ENCODE data around the gene MEF2D. TPM values are rescaled to one million over a fixed set of nuclear protein-coding genes. Genes with fewer than 3 reads are reported as not detected.

MEF2D gene
- total RNA-seq, 2 experiments from 2014 or later = 49.5 to 52.1 TPM

DNA sequence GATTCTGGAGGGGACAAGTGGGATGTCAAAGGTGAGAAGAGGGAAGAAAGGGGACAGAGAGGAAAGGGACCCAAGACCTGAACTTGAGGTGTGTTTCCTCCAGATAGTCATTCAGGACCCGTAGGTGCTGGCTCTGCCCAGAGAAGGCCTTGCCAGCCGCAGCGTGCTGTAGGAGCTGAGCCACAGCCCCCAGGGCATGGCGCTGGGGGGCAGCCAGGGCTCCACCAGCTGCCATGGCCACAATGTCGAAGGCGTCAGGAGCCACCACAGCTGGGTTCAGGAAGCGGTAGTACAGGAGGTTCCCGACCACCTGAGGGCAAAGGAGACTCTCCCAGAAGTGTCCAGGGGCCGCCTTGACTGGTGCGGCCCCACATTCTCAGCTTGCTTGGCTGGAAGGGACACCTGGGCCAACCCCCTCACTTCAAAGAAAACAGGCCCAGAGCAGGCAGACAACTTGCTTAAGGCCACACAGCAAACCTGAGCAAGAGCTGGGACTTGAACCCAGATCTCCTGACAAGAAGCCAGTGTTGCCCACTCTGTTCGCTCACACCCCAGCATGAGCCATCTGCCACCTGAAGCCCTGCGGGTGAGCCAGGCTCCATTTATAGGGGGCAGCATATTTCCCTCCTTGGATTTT lies 34.0 kb upstream of the MEF2D start:
- ChIA-PET POLR2A (no interaction called here), CTCF (no interaction called here)
- Mint-ChIP-seq H3K4me3 (no peak overlapping the region), H3K9me3 (no peaks in the 10 kb centered on the region), H3K36me3 (ENCODE audit: low read depth) (peaks cover 34% of the 10 kb centered on the region), H3K27ac (no peak overlapping the region), H3K27me3 (no peaks in the 10 kb centered on the region), H3K4me1 (peaks cover 6% of the 10 kb centered on the region)
- DNase-seq = no peak

DNA sequence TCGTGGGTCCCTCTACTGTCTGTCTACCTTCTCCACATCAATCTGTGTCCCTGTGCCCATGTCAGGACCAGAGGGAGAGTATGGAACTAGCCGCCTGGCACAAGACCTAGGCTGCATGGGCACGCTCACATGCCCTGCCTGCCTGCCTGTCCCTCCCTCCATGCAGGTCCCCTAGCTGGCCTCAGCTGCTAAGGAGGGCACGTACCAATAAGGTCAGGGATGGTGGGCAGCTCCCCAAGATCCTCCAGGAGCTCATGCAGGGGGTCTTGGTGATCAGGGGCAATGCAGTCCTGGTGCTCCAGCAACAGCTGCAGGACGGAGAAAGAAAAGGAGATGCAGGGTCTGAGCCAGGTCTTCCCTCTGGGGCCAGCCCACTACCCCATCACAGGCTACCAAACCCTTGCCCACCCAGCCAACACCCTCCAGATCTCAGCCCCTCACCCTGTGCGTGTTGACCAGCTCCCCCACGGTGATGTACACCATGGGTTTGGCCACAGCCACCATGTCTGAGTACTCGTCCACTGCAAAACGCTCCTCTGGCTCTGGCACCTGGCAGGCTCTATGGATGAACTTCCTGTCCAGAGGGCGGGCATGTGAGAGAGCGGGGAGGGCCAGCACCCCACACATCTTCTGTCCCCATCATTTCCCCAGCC lies 33.1 kb upstream of the MEF2D start:
- POLR2A ChIA-PET = no interaction called here

DNA sequence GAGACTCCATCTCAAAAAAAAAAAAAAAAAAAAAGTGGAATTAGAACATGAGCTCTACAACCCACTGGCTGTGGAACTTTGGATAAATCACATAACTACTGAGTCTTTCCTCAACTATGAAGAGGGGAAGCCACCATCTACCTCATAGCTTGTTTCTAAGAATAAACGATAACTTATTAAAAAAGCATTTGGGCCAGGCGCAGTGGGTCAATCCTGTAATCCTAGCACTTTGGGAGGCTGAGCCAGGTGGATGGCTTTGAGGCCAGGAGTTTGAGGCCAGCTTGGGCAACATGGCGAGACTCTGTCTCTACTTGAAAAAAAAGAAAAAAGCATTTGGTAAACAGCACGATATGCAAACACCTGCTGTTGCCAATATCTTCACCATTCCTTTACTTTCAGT lies 31.8 kb upstream of the MEF2D start:
- Mint-ChIP-seq H3K27ac (no peak overlapping the region), H3K4me1 (peaks cover 11% of the 10 kb centered on the region), H3K36me3 (ENCODE audit: low read depth) (peaks cover 30% of the 10 kb centered on the region), H3K27me3 (no peaks in the 10 kb centered on the region), H3K4me3 (no peak overlapping the region), H3K9me3 (no peaks in the 10 kb centered on the region)
- CTCF ChIA-PET = interaction anchor here (0.6 to 0.9 kb wide), 6 partner anchors 73 to 147 kb away, joined by 3 to 4 read pairs (median 3); no protein-coding TSS in a partner anchor
- DNase-seq = no peak
- POLR2A ChIA-PET = interaction anchor here (1.6 kb wide), 1 partner anchor 31 kb away, joined by 5 read pairs; the partner anchor contains the start of gene MEF2D

More for the DNA sequence above, 33.1 kb upstream of the MEF2D start:
- Mint-ChIP-seq H3K27ac (no peak overlapping the region), H3K27me3 (no peaks in the 10 kb centered on the region), H3K4me1 (peaks cover 4% of the 10 kb centered on the region), H3K9me3 (no peaks in the 10 kb centered on the region), H3K4me3 (no peak overlapping the region), H3K36me3 (ENCODE audit: low read depth) (peaks cover 27% of the 10 kb centered on the region)
- CTCF ChIA-PET = interaction anchor here (1.2 kb wide), 1 partner anchor 53 kb away, joined by 4 read pairs; no protein-coding TSS in a partner anchor
- DNase-seq = no peak

DNA sequence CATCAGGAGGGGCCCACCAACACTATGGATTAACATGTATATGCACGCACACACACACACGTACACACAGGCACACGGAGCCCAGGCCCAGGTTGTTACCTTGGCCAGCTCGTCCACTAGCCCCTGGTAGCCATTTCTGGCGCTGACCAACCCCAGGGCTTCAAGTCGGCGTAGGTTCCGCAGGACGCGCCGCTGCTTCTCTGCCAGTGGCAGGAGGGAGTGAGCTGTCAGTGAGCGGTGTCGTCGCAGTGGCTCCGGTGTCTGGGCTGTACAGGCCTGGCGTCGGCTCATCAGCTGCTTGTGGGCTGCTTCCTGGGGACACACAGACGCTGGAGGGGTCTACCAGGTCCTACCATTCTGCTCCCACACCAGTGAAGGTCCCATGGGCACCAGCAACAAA lies 29.4 kb upstream of the MEF2D start:
- POLR2A ChIA-PET = no interaction called here

DNA sequence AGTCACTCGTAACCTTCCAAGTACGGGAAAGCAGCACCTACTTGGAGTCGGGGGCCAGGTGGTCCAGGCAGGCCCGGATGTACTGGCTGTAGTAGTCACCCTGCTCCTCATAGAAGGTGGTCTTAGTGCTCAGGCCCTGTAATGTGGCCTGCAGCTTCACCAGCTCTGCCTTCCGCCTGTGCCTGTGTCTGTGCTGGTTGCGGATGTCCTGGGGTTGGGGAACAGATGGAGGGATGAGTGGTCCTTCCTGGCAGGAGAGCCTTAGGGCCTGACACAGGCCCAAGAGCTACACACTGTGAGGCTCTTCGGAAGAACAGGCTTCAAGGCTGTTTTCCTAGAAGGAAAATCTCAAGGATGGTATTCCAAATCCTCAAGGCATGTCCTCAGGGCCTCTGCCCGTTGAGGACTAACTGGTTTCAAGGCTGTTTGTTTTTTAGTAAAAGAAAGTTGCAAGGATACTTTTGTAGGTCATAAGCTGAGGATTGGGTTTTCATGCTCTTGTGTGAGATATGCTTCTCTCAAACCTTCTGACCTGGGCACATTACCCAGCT lies 28.4 kb upstream of the MEF2D start:
- ChIA-PET CTCF (interaction anchor here (1.1 to 3.4 kb wide), 4 partner anchors 28 to 143 kb away, joined by 3 to 14 read pairs (median 5); no protein-coding TSS in a partner anchor), POLR2A (interaction anchor here (0.7 to 1.8 kb wide), 5 partner anchors 8 to 48 kb away, joined by 3 to 10 read pairs (median 3); partner anchors contain the start of gene MEF2D)
- Mint-ChIP-seq H3K27me3 (no peaks in the 10 kb centered on the region), H3K36me3 (ENCODE audit: low read depth) (peaks cover 34% of the 10 kb centered on the region), H3K4me1 (peaks cover 34% of the 10 kb centered on the region), H3K27ac (no peak overlapping the region), H3K4me3 (no peak overlapping the region), H3K9me3 (no peaks in the 10 kb centered on the region)
- DNase-seq = no peak

More for the DNA sequence above, 29.4 kb upstream of the MEF2D start:
- Mint-ChIP-seq H3K27ac (no peak overlapping the region), H3K27me3 (no peaks in the 10 kb centered on the region), H3K4me1 (peaks cover 23% of the 10 kb centered on the region), H3K9me3 (no peaks in the 10 kb centered on the region), H3K4me3 (no peak overlapping the region), H3K36me3 (ENCODE audit: low read depth) (peaks cover 32% of the 10 kb centered on the region)
- CTCF ChIA-PET = no interaction called here
- no peak for DNase-seq

- ChIA-PET CTCF (interaction anchor here (0.8 to 3.4 kb wide), 5 partner anchors 15 to 143 kb away, joined by 3 to 14 read pairs (median 3); no protein-coding TSS in a partner anchor), POLR2A (interaction anchor here (0.7 to 1.8 kb wide), 6 partner anchors 9 to 63 kb away, joined by 3 to 10 read pairs (median 3); partner anchors contain the start of gene MEF2D)
- Mint-ChIP-seq H3K4me1 (peaks cover 35% of the 10 kb centered on the region), H3K9me3 (no peaks in the 10 kb centered on the region), H3K36me3 (ENCODE audit: low read depth) (peaks cover 28% of the 10 kb centered on the region), H3K27ac (no peak overlapping the region), H3K4me3 (no peak overlapping the region), H3K27me3 (no peaks in the 10 kb centered on the region)
- no peak for DNase-seq
Observed at GRCh38 chr1:156528231-156528630, 27.7 kb upstream of the MEF2D start.

DNA sequence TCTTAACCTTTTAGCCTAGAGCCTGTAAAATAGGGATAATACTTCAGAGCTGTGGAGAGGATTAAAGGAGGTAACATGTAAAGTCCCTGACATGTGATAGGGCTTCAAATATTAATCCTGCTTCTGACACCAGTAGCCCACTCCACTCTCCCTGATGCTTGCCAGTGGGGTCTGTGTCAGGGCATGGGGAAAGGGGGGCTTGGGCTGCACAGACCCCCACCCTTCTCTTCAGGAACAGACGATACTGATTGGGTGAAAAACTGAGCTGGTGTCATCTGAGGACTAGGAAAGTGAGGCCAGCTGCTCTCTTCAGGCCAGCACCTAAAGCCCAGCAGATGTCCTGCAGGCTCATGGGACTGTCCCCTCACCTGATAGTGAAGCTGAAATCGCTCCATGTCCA lies 27.0 kb upstream of the MEF2D start:
- CTCF ChIA-PET = interaction anchor here (0.8 to 3.4 kb wide), 4 partner anchors 15 to 142 kb away, joined by 3 to 14 read pairs (median 5); no protein-coding TSS in a partner anchor
- POLR2A ChIA-PET = interaction anchor here (0.7 to 1.8 kb wide), 4 partner anchors 10 to 63 kb away, joined by 3 to 10 read pairs (median 4); partner anchors contain the start of gene MEF2D
- no peak overlapping the region for H3K4me3 Mint-ChIP-seq
- no peaks in the 10 kb centered on the region for H3K9me3 Mint-ChIP-seq
- peaks cover 27% of the 10 kb centered on the region for H3K36me3 Mint-ChIP-seq (ENCODE audit: low read depth)
- no peaks in the 10 kb centered on the region for H3K27me3 Mint-ChIP-seq
- no peak overlapping the region for H3K27ac Mint-ChIP-seq
- no peak for DNase-seq
- peaks cover 35% of the 10 kb centered on the region for H3K4me1 Mint-ChIP-seq

DNA sequence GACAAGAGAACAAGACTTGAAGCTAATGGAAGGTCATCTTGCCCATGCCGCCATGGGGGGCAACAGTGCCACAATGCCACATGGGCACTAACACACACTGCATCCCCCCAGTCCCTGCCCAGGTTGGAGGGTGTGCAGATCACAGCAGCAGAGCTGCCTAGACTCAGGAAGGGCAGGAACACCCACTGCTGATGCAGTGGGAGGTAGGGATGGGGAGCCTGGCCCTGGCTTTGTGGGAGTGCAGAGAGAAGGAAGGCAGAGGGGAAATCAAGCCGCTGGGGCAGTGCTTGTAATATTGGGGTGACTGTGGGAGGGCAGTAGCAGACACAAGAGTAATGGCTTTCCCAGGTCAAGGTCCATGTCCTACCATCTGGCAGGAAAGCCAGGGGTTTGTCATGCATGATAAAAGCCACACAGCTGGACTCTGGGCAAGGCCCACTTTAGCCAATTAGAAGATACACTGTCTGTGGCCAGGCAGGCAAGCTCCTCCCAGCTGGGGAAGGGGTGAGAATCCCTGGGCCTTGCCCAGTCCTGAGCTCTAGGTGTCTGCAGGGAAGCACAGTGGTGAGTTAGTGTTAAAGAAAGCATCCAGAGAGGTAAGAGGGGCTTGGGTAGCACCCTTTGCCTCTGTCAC lies 25.4 kb upstream of the MEF2D start:
- POLR2A ChIA-PET = interaction anchor here (1.3 to 3.4 kb wide), 6 partner anchors 9 to 69 kb away, joined by 4 to 22 read pairs (median 6); partner anchors contain the start of genes MEF2D and NAXE

DNA sequence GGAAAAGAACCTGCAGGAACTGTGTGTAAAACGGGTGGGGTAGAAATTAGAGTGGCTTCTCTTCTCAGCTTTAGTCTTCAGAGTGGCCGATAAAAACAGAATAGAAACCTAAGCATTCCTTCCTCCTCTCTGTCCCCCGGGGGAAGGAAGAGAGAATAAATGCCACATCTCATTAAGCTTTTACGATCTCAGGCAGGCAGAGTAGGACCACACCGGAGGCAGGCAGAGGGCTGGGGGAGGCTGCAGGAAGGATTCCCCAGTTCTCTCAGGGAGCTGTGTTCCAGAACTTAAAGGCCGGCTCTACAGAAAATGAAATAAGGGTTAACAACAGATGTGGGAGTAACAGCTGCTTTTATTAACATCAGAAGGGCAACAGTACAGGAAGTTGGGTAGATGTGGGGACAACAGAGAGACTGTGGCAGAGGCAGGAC lies 24.5 kb upstream of the MEF2D start:
- CTCF ChIA-PET = interaction anchor here (0.7 to 3.1 kb wide), 10 partner anchors 8 to 164 kb away, joined by 3 to 17 read pairs (median 6); partner anchors contain the start of gene MEF2D
- Mint-ChIP-seq H3K36me3 (ENCODE audit: low read depth) (peaks cover 25% of the 10 kb centered on the region), H3K27me3 (peaks cover 3% of the 10 kb centered on the region), H3K4me1 (peaks cover 35% of the 10 kb centered on the region), H3K4me3 (no peak overlapping the region), H3K9me3 (no peaks in the 10 kb centered on the region), H3K27ac (no peak overlapping the region)
- POLR2A ChIA-PET = interaction anchor here (1.3 to 3.4 kb wide), 8 partner anchors 8 to 68 kb away, joined by 4 to 22 read pairs (median 6); partner anchors contain the start of genes MEF2D and NAXE
- DNase-seq = no peak

More for the DNA sequence above, 25.4 kb upstream of the MEF2D start:
- Mint-ChIP-seq H3K9me3 (no peaks in the 10 kb centered on the region), H3K27me3 (peaks cover 3% of the 10 kb centered on the region), H3K36me3 (ENCODE audit: low read depth) (peaks cover 25% of the 10 kb centered on the region), H3K4me3 (no peak overlapping the region), H3K4me1 (peaks cover 35% of the 10 kb centered on the region), H3K27ac (no peak overlapping the region)
- CTCF ChIA-PET = interaction anchor here (0.6 to 3.4 kb wide), 9 partner anchors 9 to 200 kb away, joined by 4 to 17 read pairs (median 7); partner anchors contain the start of gene MEF2D
- no peak for DNase-seq

DNA sequence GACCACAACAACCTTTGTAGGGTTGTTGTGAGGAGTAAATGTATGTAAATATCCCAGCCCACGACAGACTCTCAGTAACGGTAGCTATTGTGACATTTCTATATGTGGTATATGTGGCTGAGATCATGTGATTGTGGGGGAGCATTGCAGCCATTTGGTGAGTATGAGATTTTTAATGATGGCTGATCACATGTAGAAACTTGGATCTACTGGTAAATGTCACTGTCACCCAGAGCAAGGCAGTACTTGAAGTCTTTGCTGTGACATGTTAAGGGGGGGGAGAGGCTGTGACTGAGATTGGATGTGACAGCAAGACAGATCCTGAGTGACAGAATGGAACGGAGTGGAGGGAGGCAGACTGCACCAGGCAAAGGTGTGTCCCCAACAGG lies 23.9 kb upstream of the MEF2D start:
- Mint-ChIP-seq H3K4me1 (peaks cover 35% of the 10 kb centered on the region), H3K4me3 (no peak overlapping the region), H3K27me3 (peaks cover 3% of the 10 kb centered on the region), H3K27ac (peak overlapping the region; percentile 38), H3K9me3 (no peaks in the 10 kb centered on the region), H3K36me3 (ENCODE audit: low read depth) (peaks cover 25% of the 10 kb centered on the region)
- CTCF ChIA-PET = interaction anchor here (0.8 to 3.1 kb wide), 7 partner anchors 8 to 139 kb away, joined by 3 to 17 read pairs (median 7); partner anchors contain the start of gene MEF2D
- POLR2A ChIA-PET = interaction anchor here (1.3 to 3.4 kb wide), 8 partner anchors 8 to 67 kb away, joined by 4 to 22 read pairs (median 6); partner anchors contain the start of genes MEF2D and NAXE
- DNase-seq = no peak

DNA sequence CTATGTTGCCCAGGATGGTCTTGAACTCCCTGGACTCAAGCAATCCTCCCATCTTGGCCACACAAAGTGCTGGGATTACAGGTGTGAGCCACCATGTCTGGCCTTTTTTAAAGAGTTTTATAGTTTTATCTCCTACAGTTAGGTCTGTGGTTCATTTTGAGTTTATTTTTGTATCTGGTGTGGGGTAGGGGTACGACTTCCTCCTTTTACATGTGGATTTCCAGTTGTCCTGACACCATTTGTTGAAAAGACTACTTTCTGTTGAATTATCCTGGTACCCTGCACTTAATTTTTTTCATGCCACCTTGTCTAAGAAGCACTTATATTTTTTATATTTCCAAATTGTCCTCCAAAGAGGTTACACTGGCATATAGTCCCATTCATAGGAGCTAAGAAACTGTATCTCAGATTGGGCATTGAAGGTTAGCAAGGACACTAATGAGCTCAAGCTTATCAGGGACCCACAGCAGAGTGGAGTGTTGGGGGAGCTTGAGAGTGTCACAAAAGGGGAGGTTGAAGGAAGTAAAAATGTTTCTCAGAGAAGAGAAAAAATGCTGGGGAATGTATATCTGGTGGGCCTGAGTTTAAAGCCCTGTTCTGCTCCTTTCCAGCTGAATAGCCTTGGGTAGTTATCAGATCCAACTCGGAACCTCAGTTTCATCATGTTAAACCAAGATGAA lies 23.4 kb upstream of the MEF2D start:
- Mint-ChIP-seq H3K27ac (no peak overlapping the region), H3K36me3 (ENCODE audit: low read depth) (peaks cover 25% of the 10 kb centered on the region), H3K27me3 (peaks cover 3% of the 10 kb centered on the region), H3K9me3 (no peaks in the 10 kb centered on the region), H3K4me3 (no peak overlapping the region), H3K4me1 (peaks cover 34% of the 10 kb centered on the region)
- ChIA-PET CTCF (interaction anchor here (0.8 to 3.1 kb wide), 5 partner anchors 12 to 138 kb away, joined by 3 to 17 read pairs (median 16); partner anchors contain the start of gene MEF2D), POLR2A (interaction anchor here (1.5 to 3.4 kb wide), 5 partner anchors 16 to 43 kb away, joined by 4 to 22 read pairs (median 8); partner anchors contain the start of gene MEF2D)
- no peak for DNase-seq
